Neutrophil (primary cell): ENCODE measurements around the gene ALDH5A1.
A peak's percentile ranks its signal among the peaks of the same experiment; 100 is the strongest.

Experiments
- H3K27ac ChIP-seq: fragments of 200-600 bp; sonication (generic); 2 replicates; pipeline ENCODE4 v1.5.1; 2016; ENCODE audit warnings: mild to moderate bottlenecking, moderate library complexity
- H3K27me3 ChIP-seq: fragments of 200-600 bp; sonication (generic); 2 replicates; pipeline ENCODE4 v1.6.0; 2016; ENCODE audit warnings: mild to moderate bottlenecking
- H3K36me3 ChIP-seq: fragments of 200-600 bp; sonication (generic); 2 replicates; pipeline ENCODE4 v1.5.1; 2017
- H3K4me1 ChIP-seq, 2 experiments: fragments of 200-600 bp in 1 of 2; sonication (generic) in 1 of 2; 1 replicate in 1 of 2; 2 replicates in 1 of 2; pipeline versions ENCODE4 v1.5.1 to v1.6.1; 2013 to 2016; ENCODE audit warnings: low read depth in 1 of 2, low read length in 1 of 2, mild to moderate bottlenecking in 1 of 2, moderate library complexity in 1 of 2; ENCODE audit not compliant: control insufficient read depth in 1 of 2, insufficient read depth in 1 of 2
- H3K4me3 ChIP-seq, 2 experiments: fragments of 200-600 bp in 1 of 2; sonication (generic) in 1 of 2; 1 replicate in 1 of 2; 2 replicates in 1 of 2; pipeline ENCODE4 v1.5.1; 2013 to 2016; ENCODE audit warnings: low read depth in 1 of 2, low read length in 1 of 2, mild to moderate bottlenecking in 1 of 2, moderate library complexity in 1 of 2
- H3K9me3 ChIP-seq: fragments of 200-600 bp; sonication (generic); 2 replicates; pipeline ENCODE4 v1.5.1; 2016
- TF ChIP-seq, protein P1 (sequence below): fragments of 200-600 bp; sonication (generic); IDR thresholded peaks from 2 replicates; pipeline ENCODE4 v1.5.1; 2016; ENCODE audit warnings: antibody characterized with exemption

ALDH5A1 gene

GRCh38 chr6:24576447-24576846, 81.7 kb downstream of the ALDH5A1 start:
- H3K36me3 ChIP-seq: no peaks in the 10 kb centered on the region
- H3K4me1 ChIP-seq: no peaks in the 10 kb centered on the region
- H3K27me3 ChIP-seq: no peaks in the 10 kb centered on the region
- TF ChIP-seq, protein P1, sequence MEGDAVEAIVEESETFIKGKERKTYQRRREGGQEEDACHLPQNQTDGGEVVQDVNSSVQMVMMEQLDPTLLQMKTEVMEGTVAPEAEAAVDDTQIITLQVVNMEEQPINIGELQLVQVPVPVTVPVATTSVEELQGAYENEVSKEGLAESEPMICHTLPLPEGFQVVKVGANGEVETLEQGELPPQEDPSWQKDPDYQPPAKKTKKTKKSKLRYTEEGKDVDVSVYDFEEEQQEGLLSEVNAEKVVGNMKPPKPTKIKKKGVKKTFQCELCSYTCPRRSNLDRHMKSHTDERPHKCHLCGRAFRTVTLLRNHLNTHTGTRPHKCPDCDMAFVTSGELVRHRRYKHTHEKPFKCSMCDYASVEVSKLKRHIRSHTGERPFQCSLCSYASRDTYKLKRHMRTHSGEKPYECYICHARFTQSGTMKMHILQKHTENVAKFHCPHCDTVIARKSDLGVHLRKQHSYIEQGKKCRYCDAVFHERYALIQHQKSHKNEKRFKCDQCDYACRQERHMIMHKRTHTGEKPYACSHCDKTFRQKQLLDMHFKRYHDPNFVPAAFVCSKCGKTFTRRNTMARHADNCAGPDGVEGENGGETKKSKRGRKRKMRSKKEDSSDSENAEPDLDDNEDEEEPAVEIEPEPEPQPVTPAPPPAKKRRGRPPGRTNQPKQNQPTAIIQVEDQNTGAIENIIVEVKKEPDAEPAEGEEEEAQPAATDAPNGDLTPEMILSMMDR: no peak
- no peak overlapping the region for H3K4me3 ChIP-seq
- H3K9me3 ChIP-seq: no peaks in the 10 kb centered on the region
- no peak overlapping the region for H3K27ac ChIP-seq

- Histone ChIP-seq H3K4me1 (no peaks in the 10 kb centered on the region), H3K9me3 (no peaks in the 10 kb centered on the region), H3K36me3 (no peaks in the 10 kb centered on the region), H3K27me3 (peaks cover 10% of the 10 kb centered on the region), H3K4me3 (no peak overlapping the region), H3K27ac (no peak overlapping the region)
- TF ChIP-seq, protein P1: peak; percentile 49
Measured at GRCh38 chr6:24581084-24581669, 86.4 kb downstream of the ALDH5A1 start.

DNA sequence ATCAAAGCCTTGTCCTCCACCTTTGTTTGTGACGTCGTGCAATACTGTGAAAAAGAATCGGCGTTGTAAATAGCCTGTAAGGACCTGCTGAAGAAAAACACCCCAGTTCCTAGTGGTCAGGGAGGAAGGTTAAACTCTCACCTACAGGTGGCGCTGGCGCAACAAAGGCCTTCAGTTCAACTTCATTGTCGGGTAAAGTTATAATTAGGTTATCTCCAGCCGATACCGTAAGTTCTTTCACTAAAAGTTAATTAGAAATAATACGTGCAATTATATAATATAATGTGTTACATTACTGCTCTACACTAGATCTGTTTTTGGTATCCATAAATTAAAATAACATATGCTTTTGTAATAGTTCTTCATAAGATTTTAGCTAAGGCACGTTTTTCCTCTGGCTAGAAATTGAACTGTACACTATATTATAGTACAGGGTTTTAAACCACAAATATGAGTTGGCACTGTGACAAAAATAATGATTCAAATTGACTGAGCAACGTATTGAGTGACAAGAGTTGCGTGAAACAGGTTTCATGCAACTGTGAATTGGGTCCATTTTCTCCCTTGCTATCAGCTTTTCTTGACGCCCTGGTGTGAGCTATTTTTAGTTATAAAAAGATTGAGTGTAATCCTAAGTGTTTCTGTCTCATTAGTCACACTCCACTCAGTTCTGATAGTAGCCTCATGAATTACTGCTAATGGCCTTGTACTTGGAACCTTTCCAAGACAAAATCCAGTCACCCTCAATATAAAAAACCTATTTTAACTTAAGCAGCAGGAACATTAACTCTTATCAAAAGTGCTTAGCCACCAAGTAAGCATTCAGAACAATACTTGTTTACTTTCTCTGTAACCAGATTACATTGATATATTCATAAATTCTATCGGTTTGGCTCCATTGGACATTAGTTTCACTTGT, 89.0 kb downstream of the ALDH5A1 start:
- no peaks in the 10 kb centered on the region for H3K4me1 ChIP-seq
- no peak overlapping the region for H3K27ac ChIP-seq
- TF ChIP-seq, protein P1: peak; percentile 80
- peaks cover 11% of the 10 kb centered on the region for H3K27me3 ChIP-seq
- no peaks in the 10 kb centered on the region for H3K9me3 ChIP-seq
- no peak overlapping the region for H3K4me3 ChIP-seq
- H3K36me3 ChIP-seq: no peaks in the 10 kb centered on the region

DNA sequence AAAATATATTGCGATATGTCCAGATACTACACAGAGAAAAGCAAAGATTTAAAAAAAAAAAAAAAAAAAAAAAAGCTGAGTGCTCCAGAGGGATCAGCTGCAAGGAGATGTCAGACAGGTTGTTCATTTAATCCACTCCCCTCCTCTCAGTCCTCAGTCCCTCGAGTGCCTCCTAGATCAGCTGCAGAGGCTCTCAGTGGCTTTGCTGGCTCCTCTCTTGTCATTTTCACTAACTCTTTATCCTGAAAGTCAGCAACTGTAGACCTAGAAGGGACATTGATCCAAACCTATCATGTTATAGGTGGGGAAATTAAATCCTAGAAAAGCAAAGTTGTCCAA, 89.6 kb downstream of the ALDH5A1 start:
- Histone ChIP-seq H3K36me3 (no peaks in the 10 kb centered on the region), H3K27me3 (peaks cover 11% of the 10 kb centered on the region), H3K9me3 (no peaks in the 10 kb centered on the region), H3K4me1 (no peaks in the 10 kb centered on the region), H3K4me3 (no peak overlapping the region), H3K27ac (no peak overlapping the region)
- TF ChIP-seq, protein P1: no peak
